ENCODE measurements around the gene FCHO2.

DNA sequence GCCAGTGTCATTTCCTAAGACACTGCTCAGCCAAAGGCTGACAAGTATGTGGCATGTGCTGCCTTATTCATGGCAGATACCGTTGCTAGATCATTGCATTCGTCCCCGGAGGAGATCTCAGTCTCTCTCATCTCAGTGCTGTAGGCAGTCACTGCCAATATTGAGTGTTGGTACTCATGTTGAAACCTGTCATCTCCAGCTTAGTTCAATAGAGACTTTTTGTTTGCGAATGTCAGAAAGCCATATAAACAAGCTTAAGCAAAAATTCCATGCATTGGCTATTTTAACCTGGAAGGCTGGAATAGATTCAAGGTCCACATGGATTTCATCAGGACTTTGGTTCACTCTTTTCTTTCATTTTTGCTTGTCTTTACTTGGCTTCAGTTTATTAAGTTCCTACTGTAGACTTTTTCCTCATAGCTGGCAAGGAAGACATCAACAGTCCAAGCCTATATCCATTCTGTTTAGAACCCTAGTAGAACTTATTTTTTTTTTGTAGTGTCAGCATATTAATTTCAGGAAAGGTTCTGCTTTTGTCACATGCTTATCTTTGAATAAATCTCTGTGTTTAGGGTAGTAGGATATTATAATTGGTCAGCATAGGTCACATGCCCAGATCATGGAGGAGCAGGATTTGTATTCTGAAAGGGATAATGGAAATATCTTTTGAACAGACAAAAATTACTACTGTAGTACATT, 66.8 kb downstream of the FCHO2 start:
- TF ChIP-seq MYC (IDR thresholded peaks at IDR 0.05; ENCODE audit: low read depth, low read length) (no peak), POLR2A (IDR thresholded peaks at IDR 0.05; ENCODE audit: extremely low read depth, insufficient read length) (no peak), CTCF (IDR thresholded peaks at IDR 0.05; ENCODE audit: low read depth, low read length) (no peak), MAX (IDR thresholded peaks at IDR 0.05; ENCODE audit: low read depth, low read length) (no peak)
